Measurements from ENCODE around the gene FOXN1.

The FOXN1 gene

GRCh38 chr17:28554565-28554964 lies 48.4 kb downstream of the FOXN1 start:
- no peak overlapping the region for H3K4me2 ChIP-seq (ENCODE audit: low read length)
- H3K27ac ChIP-seq = no peak overlapping the region
- no peaks in the 10 kb centered on the region for H3K79me2 ChIP-seq
- H3K4me1 ChIP-seq = peaks cover 7% of the 10 kb centered on the region
- H3K27me3 ChIP-seq (ENCODE audit: control insufficient read depth, insufficient read depth, low read length) = no peaks in the 10 kb centered on the region
- H3K4me3 ChIP-seq (ENCODE audit: low read depth, low read length) = no peak overlapping the region
- H3K36me3 ChIP-seq (ENCODE audit: control insufficient read depth, insufficient read depth, low read length) = no peaks in the 10 kb centered on the region
- no peak overlapping the region for H2AFZ ChIP-seq
- H3K9ac ChIP-seq = no peak overlapping the region
- peak; percentile 11 for TF ChIP-seq CTCF (IDR thresholded peaks at IDR 0.05)
- no peaks in the 10 kb centered on the region for H3K9me3 ChIP-seq (ENCODE audit: control insufficient read depth, low read length)

DNA sequence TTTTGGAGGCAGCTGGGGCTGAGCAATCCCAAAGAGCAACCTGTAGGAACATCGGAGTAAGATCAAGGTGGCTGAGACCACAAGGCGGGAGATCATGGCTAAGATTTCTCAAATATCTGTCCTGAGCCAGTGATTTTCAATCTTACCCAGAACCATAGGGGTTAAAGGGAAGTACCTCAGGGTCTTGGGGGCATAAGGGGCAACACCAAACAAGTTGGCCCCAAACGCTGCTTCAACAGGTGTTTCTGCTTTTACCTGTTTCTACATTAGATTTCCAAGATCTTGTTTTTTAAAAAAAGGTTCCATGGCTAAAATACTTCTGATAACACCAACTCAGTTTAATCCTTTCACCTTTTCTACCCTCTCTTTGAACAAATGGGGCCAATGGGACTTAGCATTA lies 48.9 kb downstream of the FOXN1 start:
- Histone ChIP-seq H3K4me1 (peaks cover 7% of the 10 kb centered on the region), H3K36me3 (ENCODE audit: control insufficient read depth, insufficient read depth, low read length) (no peaks in the 10 kb centered on the region), H3K9ac (no peak overlapping the region), H3K9me3 (ENCODE audit: control insufficient read depth, low read length) (no peaks in the 10 kb centered on the region), H2AFZ (no peak overlapping the region), H3K4me3 (ENCODE audit: low read depth, low read length) (no peak overlapping the region), H3K4me2 (ENCODE audit: low read length) (no peak overlapping the region), H3K79me2 (no peaks in the 10 kb centered on the region), H3K27me3 (ENCODE audit: control insufficient read depth, insufficient read depth, low read length) (no peaks in the 10 kb centered on the region), H3K27ac (no peak overlapping the region)
- TF ChIP-seq CTCF (IDR thresholded peaks at IDR 0.05) = no peak

- H3K79me2 ChIP-seq = peaks cover 5% of the 10 kb centered on the region
- H3K9ac ChIP-seq = no peak overlapping the region
- no peaks in the 10 kb centered on the region for H3K9me3 ChIP-seq (ENCODE audit: control insufficient read depth, low read length)
- no peak overlapping the region for H3K4me2 ChIP-seq (ENCODE audit: low read length)
- no peaks in the 10 kb centered on the region for H3K4me1 ChIP-seq
- no peak overlapping the region for H3K4me3 ChIP-seq (ENCODE audit: low read depth, low read length)
- no peak overlapping the region for H3K27ac ChIP-seq
- no peak overlapping the region for H2AFZ ChIP-seq
- TF ChIP-seq CTCF (IDR thresholded peaks at IDR 0.05) = no peak
- H3K27me3 ChIP-seq (ENCODE audit: control insufficient read depth, insufficient read depth, low read length) = no peaks in the 10 kb centered on the region
- H3K36me3 ChIP-seq (ENCODE audit: control insufficient read depth, insufficient read depth, low read length) = no peaks in the 10 kb centered on the region
Measured at GRCh38 chr17:28563475-28563874, 57.3 kb downstream of the FOXN1 start.

DNA sequence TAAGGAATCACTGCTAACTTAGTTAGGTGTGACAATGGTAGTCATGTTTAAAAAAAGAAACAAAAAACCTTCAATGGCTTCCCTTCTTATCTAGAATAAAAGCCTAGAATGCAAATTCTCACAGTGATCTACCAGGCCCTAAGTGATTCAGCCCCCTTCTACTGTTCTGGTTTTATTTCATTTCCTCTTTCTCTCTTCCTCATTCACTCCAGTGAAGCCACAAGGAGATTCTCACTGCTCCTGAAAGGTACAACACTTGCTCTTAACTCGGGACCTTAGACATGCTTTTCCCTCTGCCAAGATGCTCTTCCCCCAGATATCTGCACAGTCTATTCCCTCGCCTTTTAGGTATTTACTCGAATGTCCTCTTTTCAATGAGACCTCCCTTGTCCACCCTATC lies 61.5 kb downstream of the FOXN1 start:
- no peak overlapping the region for H3K4me2 ChIP-seq (ENCODE audit: low read length)
- no peak for TF ChIP-seq CTCF (IDR thresholded peaks at IDR 0.05)
- H3K9ac ChIP-seq = no peak overlapping the region
- H3K9me3 ChIP-seq (ENCODE audit: control insufficient read depth, low read length) = no peaks in the 10 kb centered on the region
- H3K4me1 ChIP-seq = peaks cover 5% of the 10 kb centered on the region
- H3K79me2 ChIP-seq = peaks cover 13% of the 10 kb centered on the region
- no peak overlapping the region for H3K4me3 ChIP-seq (ENCODE audit: low read depth, low read length)
- no peak overlapping the region for H3K27ac ChIP-seq
- H3K36me3 ChIP-seq (ENCODE audit: control insufficient read depth, insufficient read depth, low read length) = no peaks in the 10 kb centered on the region
- no peaks in the 10 kb centered on the region for H3K27me3 ChIP-seq (ENCODE audit: control insufficient read depth, insufficient read depth, low read length)
- H2AFZ ChIP-seq = no peak overlapping the region

GRCh38 chr17:28569446-28569845 lies 63.3 kb downstream of the FOXN1 start:
- no peak overlapping the region for H3K4me3 ChIP-seq (ENCODE audit: low read depth, low read length)
- H3K9ac ChIP-seq = no peak overlapping the region
- no peaks in the 10 kb centered on the region for H3K36me3 ChIP-seq (ENCODE audit: control insufficient read depth, insufficient read depth, low read length)

More at GRCh38 chr17:28569446-28569845, 63.3 kb downstream of the FOXN1 start:
- Histone ChIP-seq H2AFZ (no peak overlapping the region), H3K4me2 (ENCODE audit: low read length) (no peak overlapping the region), H3K79me2 (peaks cover 13% of the 10 kb centered on the region), H3K27me3 (ENCODE audit: control insufficient read depth, insufficient read depth, low read length) (no peaks in the 10 kb centered on the region), H3K4me1 (peaks cover 5% of the 10 kb centered on the region), H3K9me3 (ENCODE audit: control insufficient read depth, low read length) (no peaks in the 10 kb centered on the region), H3K27ac (no peak overlapping the region)
- no peak for TF ChIP-seq CTCF (IDR thresholded peaks at IDR 0.05)

Data from parathyroid adenoma (tissue), 2 donors.